ENCODE measurements around the gene S100A5. TPM values are rescaled to one million over a fixed set of nuclear protein-coding genes. Genes with fewer than 3 reads are reported as not detected.
A peak's percentile ranks its signal among the peaks of the same experiment; 100 is the strongest.
"Not testable (repeated sequence)": the region's sequence is repeated elsewhere in the genome, so short reads cannot be mapped to it uniquely, and the experiment has no call there.

The S100A5 gene, protein sequence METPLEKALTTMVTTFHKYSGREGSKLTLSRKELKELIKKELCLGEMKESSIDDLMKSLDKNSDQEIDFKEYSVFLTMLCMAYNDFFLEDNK
- total RNA-seq: not detected

DNA sequence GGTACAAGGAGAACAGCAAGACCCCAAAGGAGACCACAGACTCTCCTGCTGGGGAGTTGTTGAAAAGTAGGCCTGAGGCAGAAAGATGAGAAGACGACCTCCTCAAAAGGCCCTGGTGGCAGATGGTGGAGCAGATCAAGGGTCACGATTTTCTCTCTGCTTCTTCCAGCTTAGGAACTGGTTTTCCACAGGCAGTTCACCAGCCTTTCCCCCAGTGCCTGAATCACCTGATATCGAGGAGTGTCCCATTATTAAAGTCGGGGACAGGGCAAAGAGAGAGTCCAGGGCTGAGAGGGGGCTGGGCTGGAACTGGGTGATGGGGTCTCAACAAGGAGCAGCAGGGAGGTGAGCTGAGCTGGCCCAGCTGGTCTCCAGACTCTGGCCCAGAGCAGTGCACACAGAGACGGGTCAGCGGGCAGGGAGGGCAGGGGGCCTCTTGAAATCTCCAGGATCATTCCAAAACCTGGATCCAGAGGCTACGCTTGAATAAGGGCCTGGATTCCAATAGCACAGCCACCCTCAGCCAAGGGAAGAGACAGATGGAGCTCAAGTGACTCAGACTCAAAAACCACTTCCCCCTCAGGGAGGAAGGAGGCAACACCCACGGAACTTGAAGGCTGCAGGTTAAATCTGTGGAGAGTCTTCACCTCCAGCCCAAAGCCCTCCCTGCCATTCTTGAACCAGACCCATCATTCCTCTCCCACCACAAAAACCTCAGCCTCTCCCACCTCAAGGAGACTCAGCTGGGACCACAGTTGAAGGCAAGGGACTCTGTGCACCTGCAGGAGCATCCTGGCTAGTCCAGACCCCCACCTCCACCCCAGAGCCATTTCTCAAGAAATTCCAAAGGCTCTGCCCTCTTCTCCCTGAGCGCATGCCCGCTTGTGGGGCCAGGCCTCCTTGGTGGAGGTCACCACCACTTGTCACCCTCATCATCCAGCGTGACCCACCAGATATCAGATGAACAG, at the start of gene S100A5:
S100A5 (minus strand) TSS at position 541 of the 968 bp plus-strand sequence. CDS start 743 bp downstream, outside the sequence.
- Histone ChIP-seq H3K36me3 (ENCODE audit: control insufficient read depth in 3 of 3, insufficient read depth in 3 of 3, low read length in 3 of 3) (no peaks in the 10 kb centered on the region), H3K4me1 (ENCODE audit: control insufficient read depth in 3 of 3, insufficient read depth in 3 of 3, low read length in 3 of 3) (peaks cover 35 to 39% (median 38%) of the 10 kb centered on the region in 3 donors), H3K9me3 (ENCODE audit: control insufficient read depth in 3 of 3, low read length in 3 of 3) (no peaks in the 10 kb centered on the region), H3K9ac (ENCODE audit: low read depth in 1 of 3, low read length in 3 of 3) (peak within 1 kb of the TSS in 1 of 3 donors; percentile 3), H3K27ac (ENCODE audit: low read depth, low read length) (no peak within 1 kb of the TSS), H3K27me3 (ENCODE audit: control insufficient read depth in 3 of 3, insufficient read depth in 3 of 3, low read length in 3 of 3) (no peaks in the 10 kb centered on the region), H3K4me3 (ENCODE audit: low read length in 3 of 3) (no peak within 1 kb of the TSS)

- Histone ChIP-seq H3K36me3 (ENCODE audit: control insufficient read depth in 3 of 3, insufficient read depth in 3 of 3, low read length in 3 of 3) (no peaks in the 10 kb centered on the region), H3K9ac (ENCODE audit: low read depth in 1 of 3, low read length in 3 of 3) (no peak overlapping the region), H3K4me1 (ENCODE audit: control insufficient read depth in 3 of 3, insufficient read depth in 3 of 3, low read length in 3 of 3) (no peaks in the 10 kb centered on the region), H3K4me3 (ENCODE audit: low read length in 3 of 3) (no peak overlapping the region), H3K27ac (ENCODE audit: low read depth, low read length) (no peak overlapping the region), H3K9me3 (ENCODE audit: control insufficient read depth in 3 of 3, low read length in 3 of 3) (no peaks in the 10 kb centered on the region), H3K27me3 (ENCODE audit: control insufficient read depth in 3 of 3, insufficient read depth in 3 of 3, low read length in 3 of 3) (no peaks in the 10 kb centered on the region)
Measured at GRCh38 chr1:153588482-153588881, 47.7 kb upstream of the S100A5 start.

- H3K4me1 ChIP-seq (ENCODE audit: control insufficient read depth in 3 of 3, insufficient read depth in 3 of 3, low read length in 3 of 3); H3K36me3 ChIP-seq (ENCODE audit: control insufficient read depth in 3 of 3, insufficient read depth in 3 of 3, low read length in 3 of 3); H3K4me3 ChIP-seq (ENCODE audit: low read length in 3 of 3); H3K9ac ChIP-seq (ENCODE audit: low read depth in 1 of 3, low read length in 3 of 3); H3K27me3 ChIP-seq (ENCODE audit: control insufficient read depth in 3 of 3, insufficient read depth in 3 of 3, low read length in 3 of 3); H3K27ac ChIP-seq (ENCODE audit: low read depth, low read length); H3K9me3 ChIP-seq (ENCODE audit: control insufficient read depth in 3 of 3, low read length in 3 of 3): not testable (repeated sequence)
Measured at GRCh38 chr1:153588033-153588432, 47.3 kb upstream of the S100A5 start.

- Histone ChIP-seq H3K27me3 (ENCODE audit: control insufficient read depth in 3 of 3, insufficient read depth in 3 of 3, low read length in 3 of 3) (no peaks in the 10 kb centered on the region), H3K4me3 (ENCODE audit: low read length in 3 of 3) (no peak overlapping the region), H3K9me3 (ENCODE audit: control insufficient read depth in 3 of 3, low read length in 3 of 3) (no peaks in the 10 kb centered on the region), H3K9ac (ENCODE audit: low read depth in 1 of 3, low read length in 3 of 3) (no peak overlapping the region), H3K36me3 (ENCODE audit: control insufficient read depth in 3 of 3, insufficient read depth in 3 of 3, low read length in 3 of 3) (no peaks in the 10 kb centered on the region), H3K4me1 (ENCODE audit: control insufficient read depth in 3 of 3, insufficient read depth in 3 of 3, low read length in 3 of 3) (no peaks in the 10 kb centered on the region), H3K27ac (ENCODE audit: low read depth, low read length) (no peak overlapping the region)
Measured at GRCh38 chr1:153587314-153587713, 46.6 kb upstream of the S100A5 start.

- H3K9ac ChIP-seq (ENCODE audit: low read depth in 1 of 3, low read length in 3 of 3): no peak overlapping the region
- H3K4me1 ChIP-seq (ENCODE audit: control insufficient read depth in 3 of 3, insufficient read depth in 3 of 3, low read length in 3 of 3): no peaks in the 10 kb centered on the region
- H3K27me3 ChIP-seq (ENCODE audit: control insufficient read depth in 3 of 3, insufficient read depth in 3 of 3, low read length in 3 of 3): no peaks in the 10 kb centered on the region
- H3K9me3 ChIP-seq (ENCODE audit: control insufficient read depth in 3 of 3, low read length in 3 of 3): no peaks in the 10 kb centered on the region
- no peak overlapping the region for H3K4me3 ChIP-seq (ENCODE audit: low read length in 3 of 3)
- no peaks in the 10 kb centered on the region for H3K36me3 ChIP-seq (ENCODE audit: control insufficient read depth in 3 of 3, insufficient read depth in 3 of 3, low read length in 3 of 3)
- H3K27ac ChIP-seq (ENCODE audit: low read depth, low read length): no peak overlapping the region
Measured at GRCh38 chr1:153586347-153586746, 45.6 kb upstream of the S100A5 start.

- Histone ChIP-seq H3K27me3 (ENCODE audit: control insufficient read depth in 3 of 3, insufficient read depth in 3 of 3, low read length in 3 of 3) (no peaks in the 10 kb centered on the region), H3K4me3 (ENCODE audit: low read length in 3 of 3) (no peak overlapping the region), H3K36me3 (ENCODE audit: control insufficient read depth in 3 of 3, insufficient read depth in 3 of 3, low read length in 3 of 3) (no peaks in the 10 kb centered on the region), H3K9me3 (ENCODE audit: control insufficient read depth in 3 of 3, low read length in 3 of 3) (no peaks in the 10 kb centered on the region), H3K9ac (ENCODE audit: low read depth in 1 of 3, low read length in 3 of 3) (no peak overlapping the region), H3K4me1 (ENCODE audit: control insufficient read depth in 3 of 3, insufficient read depth in 3 of 3, low read length in 3 of 3) (no peaks in the 10 kb centered on the region), H3K27ac (ENCODE audit: low read depth, low read length) (no peak overlapping the region)
Measured at GRCh38 chr1:153585006-153585405, 44.3 kb upstream of the S100A5 start.

DNA sequence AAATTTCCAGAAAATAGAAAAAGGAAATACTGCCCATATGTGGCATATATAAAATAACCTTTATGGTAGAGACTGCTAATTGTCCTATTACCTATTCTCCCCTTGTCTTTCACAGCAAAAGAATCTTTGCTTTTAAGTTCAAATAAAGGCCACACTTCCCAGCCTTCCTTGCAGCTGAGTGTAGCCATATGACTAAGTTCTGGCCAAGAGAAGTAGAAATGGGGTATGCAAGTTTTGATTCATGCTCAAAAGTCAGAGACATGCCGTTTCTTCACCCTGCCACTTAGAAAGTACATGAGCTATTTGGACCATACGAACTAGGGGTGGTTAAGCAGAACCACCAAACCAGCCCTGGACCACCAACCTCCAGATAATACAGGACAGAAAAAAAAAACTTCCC, 43.2 kb upstream of the S100A5 start:
- Histone ChIP-seq H3K4me1 (ENCODE audit: control insufficient read depth in 3 of 3, insufficient read depth in 3 of 3, low read length in 3 of 3) (no peaks in the 10 kb centered on the region), H3K9me3 (ENCODE audit: control insufficient read depth in 3 of 3, low read length in 3 of 3) (no peaks in the 10 kb centered on the region), H3K9ac (ENCODE audit: low read depth in 1 of 3, low read length in 3 of 3) (no peak overlapping the region)

GRCh38 chr1:153583514-153583913, 42.8 kb upstream of the S100A5 start:
- not testable (repeated sequence) for H3K27ac ChIP-seq (ENCODE audit: low read depth, low read length); H3K4me3 ChIP-seq (ENCODE audit: low read length in 3 of 3); H3K36me3 ChIP-seq (ENCODE audit: control insufficient read depth in 3 of 3, insufficient read depth in 3 of 3, low read length in 3 of 3); H3K9me3 ChIP-seq (ENCODE audit: control insufficient read depth in 3 of 3, low read length in 3 of 3); H3K27me3 ChIP-seq (ENCODE audit: control insufficient read depth in 3 of 3, insufficient read depth in 3 of 3, low read length in 3 of 3); H3K9ac ChIP-seq (ENCODE audit: low read depth in 1 of 3, low read length in 3 of 3); H3K4me1 ChIP-seq (ENCODE audit: control insufficient read depth in 3 of 3, insufficient read depth in 3 of 3, low read length in 3 of 3)

More for the DNA sequence above, 43.2 kb upstream of the S100A5 start:
- H3K27ac ChIP-seq (ENCODE audit: low read depth, low read length): no peak overlapping the region
- H3K4me3 ChIP-seq (ENCODE audit: low read length in 3 of 3): no peak overlapping the region
- no peaks in the 10 kb centered on the region for H3K36me3 ChIP-seq (ENCODE audit: control insufficient read depth in 3 of 3, insufficient read depth in 3 of 3, low read length in 3 of 3)
- no peaks in the 10 kb centered on the region for H3K27me3 ChIP-seq (ENCODE audit: control insufficient read depth in 3 of 3, insufficient read depth in 3 of 3, low read length in 3 of 3)

GRCh38 chr1:153582836-153583235, 42.1 kb upstream of the S100A5 start:
- not testable (repeated sequence) for H3K9me3 ChIP-seq (ENCODE audit: control insufficient read depth in 3 of 3, low read length in 3 of 3); H3K9ac ChIP-seq (ENCODE audit: low read depth in 1 of 3, low read length in 3 of 3); H3K36me3 ChIP-seq (ENCODE audit: control insufficient read depth in 3 of 3, insufficient read depth in 3 of 3, low read length in 3 of 3); H3K4me1 ChIP-seq (ENCODE audit: control insufficient read depth in 3 of 3, insufficient read depth in 3 of 3, low read length in 3 of 3); H3K27me3 ChIP-seq (ENCODE audit: control insufficient read depth in 3 of 3, insufficient read depth in 3 of 3, low read length in 3 of 3); H3K4me3 ChIP-seq (ENCODE audit: low read length in 3 of 3); H3K27ac ChIP-seq (ENCODE audit: low read depth, low read length)

DNA sequence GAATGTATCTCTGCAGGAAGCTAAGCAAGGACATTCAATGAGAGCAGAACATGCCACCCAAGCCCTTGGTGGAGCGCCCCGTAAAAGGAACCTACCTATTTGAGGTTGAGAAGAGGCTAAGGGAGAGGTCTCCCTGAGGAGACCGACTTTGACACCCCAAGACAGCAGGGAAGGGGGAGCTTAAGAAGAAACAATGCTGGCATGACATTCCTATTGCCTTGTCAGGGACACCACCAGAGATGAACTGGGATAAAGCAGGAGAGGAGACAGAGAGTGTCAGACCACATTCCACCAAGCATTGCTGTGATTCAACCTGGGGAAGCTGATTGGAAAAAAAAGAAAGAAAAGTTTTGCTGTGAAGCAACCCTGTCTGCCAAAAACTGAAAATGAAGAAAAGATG, 38.2 kb upstream of the S100A5 start:
- Histone ChIP-seq H3K27ac (ENCODE audit: low read depth, low read length) (no peak overlapping the region), H3K27me3 (ENCODE audit: control insufficient read depth in 3 of 3, insufficient read depth in 3 of 3, low read length in 3 of 3) (no peaks in the 10 kb centered on the region), H3K4me3 (ENCODE audit: low read length in 3 of 3) (no peak overlapping the region), H3K9me3 (ENCODE audit: control insufficient read depth in 3 of 3, low read length in 3 of 3) (no peaks in the 10 kb centered on the region), H3K9ac (ENCODE audit: low read depth in 1 of 3, low read length in 3 of 3) (no peak overlapping the region), H3K4me1 (ENCODE audit: control insufficient read depth in 3 of 3, insufficient read depth in 3 of 3, low read length in 3 of 3) (no peaks in the 10 kb centered on the region), H3K36me3 (ENCODE audit: control insufficient read depth in 3 of 3, insufficient read depth in 3 of 3, low read length in 3 of 3) (no peaks in the 10 kb centered on the region)

Data from skeletal muscle tissue (tissue), 4 donors.